Nephron (organoid): ENCODE results near the gene FUT8.
"Not testable (repeated sequence)": the region's sequence is repeated elsewhere in the genome, so short reads cannot be mapped to it uniquely, and the experiment has no call there.

Experiments used
- H3K27ac Mint-ChIP-seq, 3 experiments: 2 replicates each; pipeline ENCODE4 v1.8.0; 2020; ENCODE audit warnings: mixed read lengths in 3 of 3, mild to moderate bottlenecking in 2 of 3, moderate library complexity in 1 of 3
- H3K27me3 Mint-ChIP-seq: 2 replicates; pipeline ENCODE4 v1.8.0; 2021; ENCODE audit warnings: low read depth, mild to moderate bottlenecking, moderate library complexity, mixed read lengths
- H3K36me3 Mint-ChIP-seq: 2 replicates; pipeline ENCODE4 v1.8.0; 2020; ENCODE audit warnings: low read depth, mixed read lengths
- H3K4me1 Mint-ChIP-seq: 2 replicates; pipeline ENCODE4 v1.8.0; 2020; ENCODE audit warnings: mixed read lengths
- H3K4me3 Mint-ChIP-seq, 3 experiments: 2 replicates each; pipeline ENCODE4 v1.8.0; 2020; ENCODE audit warnings: mild to moderate bottlenecking in 3 of 3, mixed read lengths in 3 of 3, moderate library complexity in 2 of 3
- H3K9me3 Mint-ChIP-seq: 2 replicates; pipeline ENCODE4 v1.8.0; 2020; ENCODE audit warnings: mixed read lengths
- TF ChIP-seq, protein P1 (sequence below), 3 experiments: fragments of 200-600 bp; sonication (generic); IDR thresholded peaks; one replicate each; pipeline ENCODE4 v1.5.0; 2021; ENCODE audit warnings: antibody characterized with exemption in 3 of 3; ENCODE audit not compliant: unreplicated experiment in 3 of 3

Gene FUT8

DNA sequence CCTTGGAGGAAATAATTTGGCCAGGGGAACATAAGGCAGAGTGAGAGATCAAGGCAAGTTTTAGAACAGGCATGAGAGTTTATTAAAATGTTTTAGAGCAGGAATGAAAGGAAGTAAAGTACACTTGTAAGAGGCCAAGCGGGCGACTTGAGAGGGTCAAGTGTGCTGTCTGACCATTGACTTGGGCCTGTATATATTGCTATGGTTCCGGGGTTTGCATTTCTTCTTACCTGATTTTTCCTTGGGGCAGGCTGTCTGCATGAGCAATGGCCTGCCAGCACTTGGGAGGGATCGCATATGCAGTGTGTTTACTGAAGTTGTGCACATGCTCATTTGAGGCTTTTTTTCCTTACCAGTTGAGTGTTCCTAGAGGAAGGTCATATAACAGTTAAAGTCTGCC, 214.8 kb downstream of the FUT8 start:
- H3K27me3 Mint-ChIP-seq, result no peaks in the 10 kb centered on the region
- H3K4me3 Mint-ChIP-seq, result no peak overlapping the region
- no peak overlapping the region for H3K27ac Mint-ChIP-seq
- H3K9me3 Mint-ChIP-seq, result peaks cover 4% of the 10 kb centered on the region
- H3K4me1 Mint-ChIP-seq, result no peaks in the 10 kb centered on the region
- TF ChIP-seq, protein P1, sequence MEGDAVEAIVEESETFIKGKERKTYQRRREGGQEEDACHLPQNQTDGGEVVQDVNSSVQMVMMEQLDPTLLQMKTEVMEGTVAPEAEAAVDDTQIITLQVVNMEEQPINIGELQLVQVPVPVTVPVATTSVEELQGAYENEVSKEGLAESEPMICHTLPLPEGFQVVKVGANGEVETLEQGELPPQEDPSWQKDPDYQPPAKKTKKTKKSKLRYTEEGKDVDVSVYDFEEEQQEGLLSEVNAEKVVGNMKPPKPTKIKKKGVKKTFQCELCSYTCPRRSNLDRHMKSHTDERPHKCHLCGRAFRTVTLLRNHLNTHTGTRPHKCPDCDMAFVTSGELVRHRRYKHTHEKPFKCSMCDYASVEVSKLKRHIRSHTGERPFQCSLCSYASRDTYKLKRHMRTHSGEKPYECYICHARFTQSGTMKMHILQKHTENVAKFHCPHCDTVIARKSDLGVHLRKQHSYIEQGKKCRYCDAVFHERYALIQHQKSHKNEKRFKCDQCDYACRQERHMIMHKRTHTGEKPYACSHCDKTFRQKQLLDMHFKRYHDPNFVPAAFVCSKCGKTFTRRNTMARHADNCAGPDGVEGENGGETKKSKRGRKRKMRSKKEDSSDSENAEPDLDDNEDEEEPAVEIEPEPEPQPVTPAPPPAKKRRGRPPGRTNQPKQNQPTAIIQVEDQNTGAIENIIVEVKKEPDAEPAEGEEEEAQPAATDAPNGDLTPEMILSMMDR (IDR thresholded peaks at IDR 0.05; ENCODE audit: unreplicated experiment in 3 of 3), result no peak
- peaks cover 5% of the 10 kb centered on the region for H3K36me3 Mint-ChIP-seq

DNA sequence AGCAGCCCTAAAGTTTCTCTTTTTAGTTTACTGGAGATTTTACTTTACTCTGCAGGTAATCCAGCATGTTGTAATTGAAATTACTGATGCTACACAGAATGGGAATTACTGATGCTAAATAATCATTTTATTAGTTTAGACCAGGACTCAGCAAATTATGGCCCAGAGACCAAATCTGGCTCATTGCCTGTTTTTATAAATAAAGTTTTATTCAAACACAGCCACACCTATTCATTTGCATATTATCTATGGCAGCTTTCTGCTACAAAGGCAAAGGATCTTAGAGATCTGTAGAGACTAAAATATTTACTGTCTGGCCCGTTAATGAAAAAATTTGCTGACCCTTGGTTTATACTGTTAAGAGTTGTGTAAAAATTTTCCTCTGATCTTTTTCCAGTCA, 216.1 kb downstream of the FUT8 start:
- no peaks in the 10 kb centered on the region for H3K27me3 Mint-ChIP-seq
- H3K4me1 Mint-ChIP-seq, result no peaks in the 10 kb centered on the region
- no peak overlapping the region for H3K4me3 Mint-ChIP-seq
- H3K36me3 Mint-ChIP-seq, result peaks cover 9% of the 10 kb centered on the region
- no peak overlapping the region for H3K27ac Mint-ChIP-seq
- H3K9me3 Mint-ChIP-seq, result peaks cover 4% of the 10 kb centered on the region
- TF ChIP-seq, protein P1 (IDR thresholded peaks at IDR 0.05; ENCODE audit: unreplicated experiment in 3 of 3), result no peak

DNA sequence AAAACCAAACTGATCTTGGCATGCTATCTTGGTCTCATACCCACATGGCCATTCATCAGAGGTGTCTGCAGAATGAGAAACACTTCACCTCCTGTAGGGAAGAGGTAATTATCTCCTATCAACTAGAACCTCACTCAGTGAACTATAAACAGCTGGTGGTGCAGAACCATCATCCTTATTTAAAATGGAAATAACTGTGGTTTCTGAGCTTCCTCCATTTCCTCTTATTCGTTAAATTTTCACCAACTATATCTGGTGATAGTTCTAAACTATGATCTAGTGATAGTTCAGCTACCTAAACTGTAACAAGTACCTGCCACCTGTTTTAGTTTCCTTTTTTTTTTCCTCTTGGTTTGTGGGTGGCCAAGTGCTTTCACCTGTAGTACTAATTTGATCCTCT, 218.5 kb downstream of the FUT8 start:
- H3K27me3 Mint-ChIP-seq, result no peaks in the 10 kb centered on the region
- no peak overlapping the region for H3K4me3 Mint-ChIP-seq
- H3K36me3 Mint-ChIP-seq, result peaks cover 26% of the 10 kb centered on the region
- H3K9me3 Mint-ChIP-seq, result peaks cover 17% of the 10 kb centered on the region
- no peaks in the 10 kb centered on the region for H3K4me1 Mint-ChIP-seq
- no peak overlapping the region for H3K27ac Mint-ChIP-seq
- TF ChIP-seq, protein P1 (IDR thresholded peaks at IDR 0.05; ENCODE audit: unreplicated experiment in 3 of 3), result no peak

DNA sequence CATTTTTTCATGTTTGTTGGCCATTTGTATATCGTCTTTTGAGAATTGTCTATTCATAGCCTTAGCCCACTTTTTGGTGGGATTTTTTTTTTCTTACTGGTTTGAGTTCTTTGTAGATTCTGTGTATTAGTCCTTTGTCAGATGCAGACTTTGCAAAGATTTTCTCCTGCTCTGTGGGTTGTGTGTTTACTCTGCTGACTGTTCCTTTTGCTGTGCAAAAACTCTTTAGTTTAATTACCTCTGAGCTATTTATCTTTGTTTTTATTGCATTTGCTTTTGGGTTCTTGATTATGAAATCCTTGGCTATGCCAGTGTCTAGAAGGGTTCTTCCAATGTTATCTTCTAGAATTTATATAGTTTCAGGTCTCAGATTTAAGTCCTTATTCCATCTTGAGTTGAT, 220.0 kb downstream of the FUT8 start:
- Mint-ChIP-seq H3K27me3 (no peaks in the 10 kb centered on the region), H3K4me3 (no peak overlapping the region)
- TF ChIP-seq, protein P1 (IDR thresholded peaks at IDR 0.05; ENCODE audit: unreplicated experiment in 3 of 3), result no peak

DNA sequence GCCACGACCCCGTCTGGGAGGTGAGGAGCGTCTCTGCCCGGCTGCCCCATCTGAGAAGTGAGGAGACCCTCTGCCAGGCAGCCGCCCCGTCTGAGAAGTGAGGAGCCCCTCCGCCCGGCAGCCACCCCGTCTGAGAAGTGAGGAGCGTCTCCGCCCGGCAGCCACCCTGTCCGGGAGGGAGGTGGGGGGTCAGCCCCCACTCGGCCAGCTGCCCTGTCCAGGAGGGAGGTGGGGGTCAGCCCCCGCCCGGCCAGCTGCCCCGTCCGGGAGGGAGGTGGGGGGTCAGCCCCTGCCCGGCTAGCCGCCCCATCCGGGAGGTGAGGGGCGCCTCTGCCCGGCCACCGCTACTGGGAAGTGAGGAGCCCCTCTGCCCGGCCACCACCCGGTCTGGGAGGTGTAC, 221.1 kb downstream of the FUT8 start:
- H3K36me3 Mint-ChIP-seq, result peaks cover 30% of the 10 kb centered on the region
- H3K4me1 Mint-ChIP-seq, result not testable (repeated sequence)

More for the DNA sequence above, 220.0 kb downstream of the FUT8 start:
- Mint-ChIP-seq H3K27ac (no peak overlapping the region), H3K4me1 (no peaks in the 10 kb centered on the region), H3K9me3 (peaks cover 22% of the 10 kb centered on the region), H3K36me3 (peaks cover 30% of the 10 kb centered on the region)

DNA sequence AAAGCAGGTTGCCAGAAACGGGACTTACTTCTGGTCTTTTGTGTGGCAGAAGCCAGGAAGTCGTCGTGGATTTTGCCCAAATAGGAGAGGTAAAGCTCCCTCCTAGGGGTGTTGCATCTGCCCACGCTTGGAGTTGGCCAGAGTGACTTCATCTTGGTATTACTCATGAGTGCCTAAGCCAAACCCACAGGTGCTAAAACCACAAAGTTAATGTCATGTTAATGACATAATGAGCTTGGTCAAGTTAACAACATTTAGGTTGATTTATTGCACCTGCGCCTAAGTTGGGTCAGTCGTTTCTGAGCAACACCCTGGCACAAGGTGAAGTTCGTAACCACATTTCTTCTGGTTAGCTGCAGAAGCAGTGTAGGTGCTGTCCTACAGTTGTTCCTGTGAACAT, 225.2 kb downstream of the FUT8 start:
- peaks cover 21% of the 10 kb centered on the region for H3K36me3 Mint-ChIP-seq
- H3K27me3 Mint-ChIP-seq, result peaks cover 4% of the 10 kb centered on the region
- no peak overlapping the region for H3K27ac Mint-ChIP-seq
- peaks cover 18% of the 10 kb centered on the region for H3K9me3 Mint-ChIP-seq
- TF ChIP-seq, protein P1 (IDR thresholded peaks at IDR 0.05; ENCODE audit: unreplicated experiment in 3 of 3), result no peak
- H3K4me3 Mint-ChIP-seq, result no peak overlapping the region
- no peaks in the 10 kb centered on the region for H3K4me1 Mint-ChIP-seq

More for the DNA sequence above, 221.1 kb downstream of the FUT8 start:
- H3K9me3 Mint-ChIP-seq, result peaks cover 22% of the 10 kb centered on the region
- H3K27me3 Mint-ChIP-seq, H3K4me3 Mint-ChIP-seq, H3K27ac Mint-ChIP-seq: not testable (repeated sequence)
